DMS53 treated with DMSO at 0.1 percent for 48 hours (cell line): ENCODE results near the gene MAP3K21.

Experiments
- DNase-seq: peaks from one replicate; lab custom pipeline; 2025; ENCODE audit not compliant: unreplicated experiment; lab: John Stamatoyannopoulos, UW

The MAP3K21 gene

GRCh38 chr1:233327651-233328141 lies at the start of gene MAP3K21:
Gene MAP3K21, plus strand, starts transcription at chr1:233327724. Its CDS starts 305 bp downstream, at chr1:233328029.
- DNase-seq, result no peak

DNA sequence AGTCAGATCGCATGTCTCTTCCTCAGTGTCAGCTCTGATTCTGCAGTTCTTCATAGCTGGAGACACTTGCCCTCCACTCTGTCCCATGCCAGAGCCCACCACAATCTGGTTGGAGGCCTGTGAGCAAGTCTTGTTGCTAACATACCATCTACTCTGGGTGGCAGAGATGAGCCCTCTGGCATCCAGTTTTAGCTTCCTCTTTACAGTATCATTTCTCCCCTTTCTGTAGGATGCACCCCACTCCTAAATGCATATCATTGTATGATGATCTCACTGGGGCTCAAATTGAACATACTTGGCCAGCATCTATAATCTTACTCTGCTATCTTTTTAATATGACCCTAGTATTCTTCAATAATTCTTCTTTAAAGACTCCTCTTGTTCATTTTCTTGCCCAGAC lies 48.9 kb upstream of the MAP3K21 start:
- no peak for DNase-seq

DNA sequence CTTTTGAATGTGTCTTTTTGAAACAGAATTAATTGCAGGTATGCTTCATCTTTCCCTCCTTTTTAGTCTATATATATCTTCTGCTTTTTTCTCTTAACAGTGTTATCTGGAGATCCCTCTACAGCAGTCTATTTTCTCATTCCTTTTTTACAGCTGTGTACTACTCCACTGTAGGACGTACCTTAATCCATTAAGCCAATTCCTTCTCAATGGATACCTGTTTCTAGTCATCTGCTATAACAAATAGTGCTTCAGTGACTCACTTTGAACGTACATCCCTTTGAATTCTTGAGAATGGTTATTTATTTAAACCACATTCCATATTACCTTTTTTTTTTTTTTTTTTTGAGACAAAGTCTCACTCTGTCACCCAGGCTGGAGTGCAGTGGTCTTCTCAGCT lies 47.6 kb upstream of the MAP3K21 start:
- DNase-seq, result no peak

DNA sequence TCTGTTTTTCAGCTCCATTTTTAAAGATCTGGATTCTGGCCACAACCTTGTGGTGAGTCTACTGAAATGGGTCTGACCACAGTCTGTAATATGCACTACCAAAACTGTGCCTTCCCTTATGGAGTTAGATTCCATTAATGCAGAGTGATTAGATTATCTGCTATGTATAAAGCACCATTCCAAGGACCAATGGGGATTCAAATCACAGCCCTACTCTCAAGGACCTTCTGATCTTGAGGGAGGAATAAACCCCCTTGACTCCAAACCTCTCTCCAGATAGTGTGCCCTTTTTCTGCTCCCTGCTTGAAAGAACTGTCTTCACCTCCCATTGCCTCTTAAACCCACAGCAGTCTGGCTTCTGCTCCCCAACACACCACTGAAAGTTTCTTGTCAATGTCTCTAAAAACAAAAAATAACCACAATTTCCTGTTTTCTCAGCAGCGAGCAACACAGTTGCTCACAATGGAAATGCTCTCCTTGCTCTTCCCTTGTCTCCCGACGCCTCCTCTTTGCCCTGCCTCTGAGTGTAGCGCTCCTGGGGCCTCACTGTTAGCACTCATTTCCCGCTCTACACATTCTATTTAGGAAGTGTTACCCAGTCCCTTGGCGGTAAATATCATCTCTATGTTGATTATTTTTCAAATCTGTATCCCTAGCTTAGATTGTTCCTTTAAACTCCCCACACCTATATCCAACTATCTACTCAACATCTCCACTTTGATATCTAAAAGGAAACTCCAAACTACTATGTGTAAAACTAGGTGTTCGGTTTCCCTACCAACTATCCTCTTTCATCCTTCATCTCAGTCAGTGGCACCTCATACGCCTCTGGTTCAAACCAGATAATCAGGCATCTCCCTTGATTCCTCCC lies 45.6 kb upstream of the MAP3K21 start:
- DNase-seq, result no peak

GRCh38 chr1:233282582-233282886 lies 45.0 kb upstream of the MAP3K21 start:
- no peak for DNase-seq

DNA sequence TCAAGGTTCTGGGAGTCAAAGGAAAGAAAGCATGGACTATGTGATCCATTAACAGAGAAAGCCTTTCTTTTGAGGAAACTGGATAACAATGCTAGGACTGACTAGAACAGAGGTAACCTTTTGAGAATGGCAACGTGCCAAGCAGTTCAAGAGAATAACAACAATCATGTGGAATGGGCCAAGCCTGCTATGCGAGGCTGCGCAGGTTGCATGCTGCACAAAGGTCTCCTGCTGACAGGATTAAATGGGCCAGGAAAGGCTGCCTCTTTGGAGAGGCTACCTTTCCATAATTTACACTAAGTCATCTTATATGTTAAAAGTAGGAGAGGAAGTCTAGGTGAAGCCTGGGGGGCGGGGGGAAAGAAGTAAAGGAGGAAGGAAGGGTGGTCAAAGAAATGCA lies 37.8 kb upstream of the MAP3K21 start:
- DNase-seq, result no peak

- no peak for DNase-seq
These were observed 37.0 kb upstream of the MAP3K21 start for GRCh38 chr1:233290396-233291034.

DNA sequence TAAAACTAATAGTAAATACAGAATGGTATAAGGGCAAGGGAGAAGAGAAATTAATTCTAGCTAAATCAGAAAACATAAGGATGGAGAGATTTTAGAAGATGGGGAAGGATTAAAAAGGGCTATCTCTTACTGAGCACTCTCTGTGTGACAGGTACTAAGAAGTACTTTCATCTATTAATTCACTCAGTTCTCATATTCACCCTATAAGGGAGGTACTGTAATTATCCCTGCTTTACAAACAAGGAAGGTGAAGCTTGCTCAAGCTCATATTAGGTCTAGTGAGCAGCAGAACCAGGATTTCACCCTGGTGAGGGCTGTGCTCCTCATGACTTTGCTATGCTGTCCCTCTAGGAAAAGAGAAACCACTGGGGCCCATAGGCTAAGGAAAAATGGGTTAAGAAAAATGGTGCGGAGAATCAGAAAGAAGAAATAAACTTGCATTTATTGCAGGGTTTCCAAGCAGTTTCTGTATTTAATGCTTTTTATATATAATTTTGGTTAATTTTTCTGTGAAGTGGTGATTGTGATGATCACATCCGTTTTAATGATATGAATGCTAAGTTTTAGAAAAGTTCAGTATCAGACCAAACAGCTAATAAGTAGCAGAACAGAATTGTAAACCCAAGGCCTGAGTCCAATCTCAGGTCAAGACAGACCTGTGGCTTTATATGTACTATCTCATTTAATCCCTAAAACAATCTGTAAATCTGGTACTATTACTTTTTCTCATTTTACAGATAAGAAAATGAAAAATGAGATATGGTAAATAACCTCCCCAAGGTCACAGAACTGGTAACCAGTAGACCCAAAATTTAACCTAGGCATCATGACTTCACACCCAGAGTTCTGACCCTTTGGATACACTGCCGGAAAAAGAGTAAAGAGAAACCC lies 33.7 kb upstream of the MAP3K21 start:
- no peak for DNase-seq

- peak; percentile 59 for DNase-seq
These were observed 32.6 kb upstream of the MAP3K21 start for GRCh38 chr1:233294913-233295236.

DNA sequence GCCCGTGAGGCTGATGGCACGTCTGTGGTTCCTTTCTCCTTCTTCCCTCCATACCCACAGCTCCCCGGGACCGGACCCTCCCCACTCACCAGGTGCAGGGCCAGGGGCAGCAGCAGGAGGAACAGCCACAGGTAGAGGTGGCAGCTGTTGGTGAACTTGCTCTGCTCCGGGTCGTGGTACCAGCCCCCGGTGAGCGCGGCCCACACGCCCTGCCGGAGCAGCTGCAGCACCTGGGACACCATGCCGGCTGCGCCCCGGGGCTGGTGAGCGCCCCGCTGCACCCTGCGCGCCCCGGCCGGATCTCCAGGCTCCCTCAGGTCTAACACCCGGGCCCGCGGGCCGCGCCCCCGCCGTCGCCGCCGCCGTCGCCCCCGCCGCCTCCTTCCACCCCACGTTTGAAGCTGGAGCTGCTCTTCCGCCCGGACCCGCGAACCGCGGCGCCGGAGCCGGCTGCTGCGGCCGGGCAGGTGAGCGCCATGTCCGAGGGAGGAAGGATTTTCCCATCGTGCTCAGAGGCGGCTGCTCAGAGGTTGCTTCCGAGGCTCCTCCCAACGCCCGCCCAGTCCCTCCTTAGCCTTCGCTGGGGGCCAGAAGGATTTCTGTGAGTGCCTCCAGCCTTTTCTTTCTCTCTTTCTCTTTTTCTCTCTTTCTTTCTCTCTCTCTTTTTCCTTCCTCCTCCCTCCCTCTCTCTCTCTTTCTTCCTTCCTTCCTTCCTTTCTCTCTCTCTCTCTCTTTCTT lies 32.1 kb upstream of the MAP3K21 start, which contains the start of gene PCNX2:
PCNX2 (minus strand) TSS at position 489 of the 738 bp plus-strand sequence; CDS start at position 242, 247 bp downstream.
- peak; percentile 57 for DNase-seq

DNA sequence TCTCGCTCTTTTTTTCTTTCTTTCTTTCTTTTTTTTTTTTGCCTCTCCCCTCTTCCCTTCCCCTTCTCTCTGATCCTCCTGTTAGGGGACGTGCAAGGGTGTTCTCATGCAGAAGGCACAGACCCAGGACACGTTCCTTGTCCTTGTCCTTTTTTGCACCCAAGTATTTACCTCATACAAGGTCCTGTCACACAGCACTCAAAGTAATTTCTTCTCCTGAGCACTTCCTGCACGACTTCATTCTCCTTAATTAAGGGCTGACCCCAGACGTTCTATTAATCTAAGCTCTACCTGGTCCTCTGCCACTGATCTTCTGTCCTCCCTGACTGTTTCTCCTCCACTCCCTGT lies 31.6 kb upstream of the MAP3K21 start:
- DNase-seq, result no peak

- peak; percentile 65 for DNase-seq
These were observed 28.1 kb upstream of the MAP3K21 start for GRCh38 chr1:233299450-233299849.

DNA sequence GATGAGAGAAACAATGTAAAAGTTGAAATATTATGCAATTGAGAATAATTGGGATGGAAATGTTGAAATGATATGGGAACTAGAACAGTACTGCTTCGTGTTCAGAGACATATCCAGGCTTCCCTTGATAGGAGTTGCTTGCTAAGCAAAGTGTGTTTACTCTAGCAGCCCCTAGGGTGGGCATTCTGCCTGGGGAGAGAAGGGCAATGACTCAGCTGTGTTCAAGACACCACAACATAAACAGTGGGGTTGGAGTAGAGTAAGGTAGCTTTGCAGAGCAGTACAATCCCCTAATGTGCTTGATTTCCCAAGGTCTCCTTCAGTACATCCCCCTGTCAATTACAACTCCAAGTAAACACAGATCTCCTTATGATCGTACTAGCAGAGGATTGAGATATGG lies 27.2 kb upstream of the MAP3K21 start:
- DNase-seq, result no peak

GRCh38 chr1:233304489-233305102 lies 22.9 kb upstream of the MAP3K21 start:
- peak; percentile 58 for DNase-seq

GRCh38 chr1:233313434-233314155 lies 13.9 kb upstream of the MAP3K21 start:
- no peak for DNase-seq

GRCh38 chr1:233315718-233316301 lies 11.7 kb upstream of the MAP3K21 start:
- DNase-seq, result no peak

GRCh38 chr1:233316473-233316872 lies 11.1 kb upstream of the MAP3K21 start:
- no peak for DNase-seq

DNA sequence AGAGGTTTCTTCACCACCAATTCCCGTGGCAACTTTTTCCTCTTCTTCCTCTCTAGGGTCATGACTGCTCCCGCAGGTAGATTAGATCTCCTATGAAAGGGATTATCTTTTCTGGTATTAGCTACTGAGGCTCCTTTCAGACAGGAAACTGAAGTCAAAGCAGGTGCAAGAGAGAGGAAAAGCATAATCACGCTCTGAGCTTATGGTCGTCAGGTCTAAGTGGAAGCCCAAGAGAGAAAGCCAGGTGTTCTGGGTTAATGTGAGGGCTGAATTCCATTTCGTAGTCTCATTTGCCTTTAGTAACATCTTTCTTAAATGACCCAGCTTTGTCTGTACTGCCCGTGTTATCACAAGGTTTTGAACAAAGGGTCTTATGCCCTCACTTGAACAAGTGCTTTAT lies 8.3 kb upstream of the MAP3K21 start:
- no peak for DNase-seq

GRCh38 chr1:233320023-233320422 lies 7.5 kb upstream of the MAP3K21 start:
- no peak for DNase-seq
